Parathyroid adenoma (tissue), 2 donors: Measurements from ENCODE around the gene C17orf100.

Source experiments
- H2AFZ ChIP-seq: fragments of 300-600 bp; sonication (generic); one replicate; pipeline ENCODE4 v1.7.0; 2017; ENCODE audit warnings: antibody characterized with exemption, mild to moderate bottlenecking
- H3K27ac ChIP-seq: fragments of 300-600 bp; sonication (generic); one replicate; pipeline ENCODE4 v1.7.0; 2017
- H3K27me3 ChIP-seq: fragments of 300-600 bp; sonication (generic); one replicate; pipeline ENCODE4 v1.7.0; 2017; ENCODE audit warnings: low read length; ENCODE audit not compliant: control insufficient read depth, insufficient read depth
- H3K36me3 ChIP-seq: fragments of 300-600 bp; sonication (generic); one replicate; pipeline ENCODE4 v1.7.0; 2017; ENCODE audit warnings: low read length; ENCODE audit not compliant: control insufficient read depth, insufficient read depth
- H3K4me1 ChIP-seq: fragments of 300-600 bp; sonication (generic); one replicate; pipeline ENCODE4 v1.7.0; 2017; ENCODE audit warnings: control low read depth
- H3K4me2 ChIP-seq: fragments of 300-600 bp; sonication (generic); one replicate; pipeline ENCODE4 v1.7.0; 2017; ENCODE audit warnings: low read length
- H3K4me3 ChIP-seq: fragments of 300-600 bp; sonication (generic); one replicate; pipeline ENCODE4 v1.7.0; 2017; ENCODE audit warnings: low read depth, low read length
- H3K79me2 ChIP-seq: fragments of 300-600 bp; sonication (generic); one replicate; pipeline ENCODE4 v1.7.0; 2017; ENCODE audit warnings: control low read depth
- H3K9ac ChIP-seq: fragments of 300-600 bp; sonication (generic); one replicate; pipeline ENCODE4 v1.7.0; 2017; ENCODE audit warnings: mild to moderate bottlenecking
- H3K9me3 ChIP-seq: fragments of 300-600 bp; sonication (generic); one replicate; pipeline ENCODE4 v1.7.0; 2017; ENCODE audit warnings: low read length; ENCODE audit not compliant: control insufficient read depth
- CTCF ChIP-seq: fragments of 300-600 bp; sonication (generic); IDR thresholded peaks from one replicate; pipeline ENCODE4 v1.7.0; 2017; ENCODE audit warnings: antibody characterized with exemption, mild to moderate bottlenecking
- donor health status: primary hyperparathyroidism.

Gene C17orf100

GRCh38 chr17:6651354-6651918 is at the start of gene C17orf100, which contains the start of gene MED31:
Gene C17orf100, plus strand, starts transcription at chr17:6651762. Its CDS starts 152 bp downstream, at chr17:6651914.
Gene MED31, minus strand, starts transcription at chr17:6651605. Its CDS starts 77 bp downstream, at chr17:6651528.
- Histone ChIP-seq H3K4me3 (peak within 1 kb of the TSS; percentile 99), H2AFZ (peak within 1 kb of the TSS; percentile 97), H3K79me2 (peaks cover 4% of the 10 kb centered on the region), H3K9ac (peak within 1 kb of the TSS; percentile 68), H3K36me3 (no peaks in the 10 kb centered on the region), H3K4me1 (peaks cover 6% of the 10 kb centered on the region), H3K27ac (peak within 1 kb of the TSS; percentile 90), H3K9me3 (no peaks in the 10 kb centered on the region), H3K27me3 (no peaks in the 10 kb centered on the region), H3K4me2 (peak within 1 kb of the TSS; percentile 97)
- TF ChIP-seq CTCF = no peak

- Histone ChIP-seq H3K27ac (no peak overlapping the region), H3K9ac (no peak overlapping the region), H3K4me2 (no peak overlapping the region), H2AFZ (no peak overlapping the region), H3K27me3 (no peaks in the 10 kb centered on the region), H3K4me3 (no peak overlapping the region), H3K4me1 (no peaks in the 10 kb centered on the region), H3K36me3 (no peaks in the 10 kb centered on the region), H3K79me2 (no peaks in the 10 kb centered on the region), H3K9me3 (no peaks in the 10 kb centered on the region)
- no peak for TF ChIP-seq CTCF
Measured at GRCh38 chr17:6602141-6602540, 49.4 kb upstream of the C17orf100 start.

- no peak overlapping the region for H3K4me2 ChIP-seq
- H3K9me3 ChIP-seq = no peaks in the 10 kb centered on the region
- no peak overlapping the region for H3K4me3 ChIP-seq
- H3K79me2 ChIP-seq = no peaks in the 10 kb centered on the region
- no peak overlapping the region for H3K9ac ChIP-seq
- no peak overlapping the region for H3K27ac ChIP-seq
- H2AFZ ChIP-seq = no peak overlapping the region
- no peaks in the 10 kb centered on the region for H3K27me3 ChIP-seq
- no peaks in the 10 kb centered on the region for H3K36me3 ChIP-seq
- H3K4me1 ChIP-seq = no peaks in the 10 kb centered on the region
- no peak for TF ChIP-seq CTCF
Measured at GRCh38 chr17:6603744-6604325, 47.7 kb upstream of the C17orf100 start.

GRCh38 chr17:6605142-6605541 is 46.4 kb upstream of the C17orf100 start:
- H3K36me3 ChIP-seq = no peaks in the 10 kb centered on the region

More at GRCh38 chr17:6605142-6605541, 46.4 kb upstream of the C17orf100 start:
- Histone ChIP-seq H3K27me3 (no peaks in the 10 kb centered on the region), H3K4me2 (no peak overlapping the region), H3K9me3 (no peaks in the 10 kb centered on the region), H2AFZ (no peak overlapping the region), H3K4me3 (no peak overlapping the region), H3K9ac (no peak overlapping the region), H3K27ac (no peak overlapping the region), H3K79me2 (no peaks in the 10 kb centered on the region), H3K4me1 (no peaks in the 10 kb centered on the region)
- TF ChIP-seq CTCF = no peak
